Renal pelvis (tissue), 4 donors: ENCODE data around the gene MTMR11. TPM values are rescaled to one million over a fixed set of nuclear protein-coding genes. Genes with fewer than 3 reads are reported as not detected.
"Not testable (repeated sequence)": the region's sequence is repeated elsewhere in the genome, so short reads cannot be mapped to it uniquely, and the experiment has no call there.

ENCODE experiments used
- DNase-seq: peaks from one replicate; pipeline ENCODE4 v3.0.0-alpha.2; 2013
- polyA plus RNA-seq, 3 donors: library from polyadenylated mRNA; unstranded; fragments of 120-200 nt; gene quantifications; one replicate each; pipeline ENCODE4 v1.2.1, GENCODE V29; 2013; ENCODE audit not compliant: insufficient read length in 3 of 3

MTMR11 gene
- polyA plus RNA-seq, 3 donors = 26.7 to 35.8 (median 31.0) TPM

DNA sequence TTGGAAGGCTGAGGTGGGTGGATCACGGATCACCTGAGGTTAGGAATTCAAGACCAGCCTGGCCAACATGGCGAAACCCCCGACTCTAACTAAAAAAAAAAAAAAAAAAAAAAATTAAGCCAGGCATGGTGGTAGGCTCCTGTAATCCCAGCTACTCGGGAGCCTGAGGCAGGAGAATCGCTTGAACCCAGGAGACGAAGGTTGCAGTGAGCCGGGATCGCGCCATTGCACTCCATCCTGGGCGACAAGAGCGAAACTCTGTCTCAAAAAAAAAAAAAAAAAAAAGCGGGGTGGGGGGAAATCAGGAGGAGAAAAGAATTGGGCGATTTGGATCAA, 2.0 kb upstream of the MTMR11 start:
- DNase-seq = not testable (repeated sequence)

DNA sequence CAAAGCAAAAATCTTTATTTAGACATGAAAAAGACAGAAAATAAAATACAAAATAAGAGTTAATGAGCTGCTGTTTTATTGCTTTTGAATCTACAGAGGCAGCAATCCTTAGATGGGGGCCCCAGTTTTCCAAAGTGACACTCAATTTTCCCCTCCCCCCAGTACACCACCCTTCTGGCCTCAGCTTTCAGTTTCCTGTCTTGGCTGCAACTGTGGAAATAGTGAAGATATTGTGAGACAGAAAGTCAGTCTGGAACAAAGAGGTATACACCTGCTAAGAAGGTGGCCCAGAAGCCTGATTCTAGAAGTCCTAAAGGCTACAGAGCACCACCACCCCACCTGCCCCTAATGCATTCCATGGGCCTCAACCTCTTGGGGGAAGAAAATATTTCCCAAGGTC, 1.1 kb upstream of the MTMR11 start:
- no peak for DNase-seq

DNA sequence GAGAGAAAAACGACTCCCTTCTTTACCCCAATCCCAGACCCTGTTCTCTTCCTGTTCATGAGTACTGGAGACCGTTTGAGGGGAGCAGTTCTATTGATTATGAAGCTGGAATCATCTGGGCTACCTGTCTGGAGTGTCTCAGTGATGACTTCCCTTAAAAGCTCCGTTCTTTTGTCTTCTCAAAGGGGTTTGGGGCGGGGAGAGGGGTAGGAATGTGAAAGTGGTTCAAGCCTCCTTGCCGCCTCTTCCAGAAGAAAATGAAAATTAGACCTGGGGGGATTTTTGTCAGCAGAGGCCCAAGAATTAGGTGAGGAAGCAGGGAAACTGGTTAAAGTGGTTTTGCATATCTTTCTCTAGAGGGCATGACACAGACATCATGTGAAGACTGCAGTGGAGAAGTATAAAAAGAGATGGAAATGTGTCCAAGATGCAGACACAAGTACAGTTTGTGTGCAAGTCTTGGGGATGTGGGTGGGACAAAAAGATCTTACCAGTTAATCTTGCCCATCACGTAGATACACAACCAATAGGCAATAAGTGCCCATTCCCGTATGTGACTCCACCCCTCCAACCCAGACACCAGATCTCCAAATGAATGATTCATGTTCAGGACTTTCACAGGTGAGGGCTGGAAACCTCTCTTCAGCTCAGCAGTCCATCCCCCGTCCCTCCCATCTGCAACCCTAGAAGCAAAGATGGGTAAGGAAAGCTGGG, 470 bp upstream of the MTMR11 start:
- DNase-seq = no peak

DNA sequence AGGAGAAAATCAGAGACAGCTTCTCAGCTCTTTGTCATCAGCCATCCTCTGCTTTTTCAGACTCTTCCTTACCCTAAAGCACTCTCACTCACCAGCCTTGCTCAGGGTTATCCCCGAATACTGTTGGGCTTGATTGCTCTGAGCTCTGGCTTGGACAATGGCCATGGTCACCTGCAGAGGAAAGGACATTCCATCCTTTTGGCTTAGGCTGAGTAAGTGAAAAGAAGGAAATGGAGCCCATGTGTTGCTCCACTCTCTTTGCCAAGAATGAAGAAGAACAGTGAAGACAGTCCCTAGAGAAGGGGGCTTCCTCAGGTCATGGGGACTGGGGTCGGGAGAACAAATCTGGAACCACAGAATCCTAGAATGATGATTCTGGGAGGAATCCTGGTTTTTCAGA, 2.3 kb downstream of the MTMR11 start:
- DNase-seq = no peak

DNA sequence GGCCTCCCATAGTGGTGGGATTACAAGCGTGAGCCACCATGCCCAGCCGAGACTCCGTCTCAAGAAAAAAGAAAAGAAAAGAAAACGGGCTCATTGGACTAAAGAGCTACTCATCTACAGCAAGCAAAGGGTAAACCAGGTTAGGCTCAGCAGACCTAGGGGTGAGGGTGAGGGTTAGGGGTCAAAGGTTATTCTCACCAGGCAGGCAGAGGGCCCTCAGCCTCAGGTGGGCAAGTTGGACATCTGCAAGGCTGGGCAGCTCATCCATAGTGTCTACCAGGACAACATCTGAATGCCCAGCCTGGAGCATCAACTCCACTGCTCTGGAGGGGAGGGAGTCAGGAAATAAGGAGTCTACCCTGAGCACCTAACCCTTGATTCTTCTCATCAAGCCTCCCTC, 3.5 kb downstream of the MTMR11 start:
- DNase-seq = no peak

DNA sequence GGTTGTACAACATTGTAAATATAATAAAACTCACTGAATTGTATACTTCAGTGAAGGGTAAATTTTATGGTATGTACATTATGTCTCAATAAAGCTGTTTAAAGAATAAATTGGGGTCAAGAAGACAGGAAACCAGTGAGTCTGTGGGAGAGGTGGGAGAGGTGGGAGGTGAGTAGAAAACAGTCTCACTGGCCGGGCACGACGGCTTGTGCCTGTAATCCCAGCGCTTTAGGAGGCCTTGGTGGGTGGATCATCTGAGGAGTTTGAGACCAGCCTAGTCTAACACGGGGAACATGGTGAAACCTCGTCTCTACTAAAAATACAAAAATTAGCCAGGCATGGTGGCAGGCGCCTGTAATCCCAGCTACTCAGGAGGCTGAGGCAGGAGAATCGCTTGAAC, 4.2 kb downstream of the MTMR11 start:
- DNase-seq = no peak

DNA sequence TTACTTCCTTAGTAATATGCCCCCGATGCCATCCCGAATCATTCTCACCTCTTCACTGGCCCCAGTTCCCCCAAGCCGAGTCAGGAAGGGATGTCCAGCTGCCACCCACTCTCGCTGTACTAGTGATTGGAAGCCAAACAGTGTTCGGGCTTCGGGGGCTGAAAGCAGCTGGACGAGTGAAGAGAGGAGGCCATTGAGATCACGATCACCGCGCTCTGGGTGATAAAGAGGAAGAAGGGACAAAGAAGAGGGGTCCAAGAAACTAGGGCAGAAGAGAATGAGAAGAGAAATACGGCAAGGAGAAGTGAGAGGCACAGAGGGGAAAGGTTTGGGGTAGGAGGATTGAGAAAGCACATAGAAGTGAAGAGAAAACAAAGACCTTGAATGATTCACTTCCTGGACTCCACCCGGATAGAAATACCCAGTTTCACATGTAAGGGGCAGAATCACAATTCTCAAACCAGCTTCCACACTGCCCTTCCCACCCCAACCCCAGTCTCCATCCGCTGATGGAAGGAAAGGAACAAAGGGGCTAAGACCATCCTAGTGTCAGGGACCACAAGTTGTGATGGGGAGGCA, 5.4 kb downstream of the MTMR11 start:
- no peak for DNase-seq

DNA sequence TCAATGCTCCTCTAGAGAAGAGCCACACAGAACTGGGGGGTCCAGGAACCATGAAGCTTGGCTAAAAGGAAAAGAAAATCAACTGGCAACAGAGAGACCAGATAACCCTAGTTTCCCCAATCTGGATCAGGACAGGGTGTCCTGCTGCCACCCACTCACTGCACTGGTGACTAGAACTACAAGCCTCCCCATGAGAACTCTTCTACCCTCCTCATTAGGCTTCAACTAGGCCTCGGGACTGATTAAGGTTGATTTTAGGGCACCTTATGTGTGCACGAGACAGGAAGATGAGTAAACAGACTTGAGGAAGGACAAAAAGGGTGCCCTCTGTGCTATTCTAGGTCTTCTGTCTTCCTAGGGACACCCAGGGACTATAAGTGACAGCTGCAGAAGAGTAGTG, 6.8 kb downstream of the MTMR11 start:
- no peak for DNase-seq

DNA sequence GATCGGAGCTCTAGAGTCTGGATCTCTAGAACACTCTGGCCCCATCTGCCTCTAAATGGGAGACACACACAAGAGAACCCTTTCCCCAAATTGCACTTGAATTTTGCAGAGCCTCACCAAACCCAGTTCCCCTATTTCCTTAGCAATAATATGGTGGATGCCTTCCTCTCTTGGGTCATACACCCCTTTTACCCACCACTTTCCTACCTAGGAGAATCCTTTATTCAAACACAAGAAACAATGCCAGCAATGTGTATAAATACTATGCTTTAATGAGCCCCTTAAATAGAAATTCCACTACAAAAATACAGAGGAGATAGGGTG, 8.3 kb downstream of the MTMR11 start:
- no peak for DNase-seq

DNA sequence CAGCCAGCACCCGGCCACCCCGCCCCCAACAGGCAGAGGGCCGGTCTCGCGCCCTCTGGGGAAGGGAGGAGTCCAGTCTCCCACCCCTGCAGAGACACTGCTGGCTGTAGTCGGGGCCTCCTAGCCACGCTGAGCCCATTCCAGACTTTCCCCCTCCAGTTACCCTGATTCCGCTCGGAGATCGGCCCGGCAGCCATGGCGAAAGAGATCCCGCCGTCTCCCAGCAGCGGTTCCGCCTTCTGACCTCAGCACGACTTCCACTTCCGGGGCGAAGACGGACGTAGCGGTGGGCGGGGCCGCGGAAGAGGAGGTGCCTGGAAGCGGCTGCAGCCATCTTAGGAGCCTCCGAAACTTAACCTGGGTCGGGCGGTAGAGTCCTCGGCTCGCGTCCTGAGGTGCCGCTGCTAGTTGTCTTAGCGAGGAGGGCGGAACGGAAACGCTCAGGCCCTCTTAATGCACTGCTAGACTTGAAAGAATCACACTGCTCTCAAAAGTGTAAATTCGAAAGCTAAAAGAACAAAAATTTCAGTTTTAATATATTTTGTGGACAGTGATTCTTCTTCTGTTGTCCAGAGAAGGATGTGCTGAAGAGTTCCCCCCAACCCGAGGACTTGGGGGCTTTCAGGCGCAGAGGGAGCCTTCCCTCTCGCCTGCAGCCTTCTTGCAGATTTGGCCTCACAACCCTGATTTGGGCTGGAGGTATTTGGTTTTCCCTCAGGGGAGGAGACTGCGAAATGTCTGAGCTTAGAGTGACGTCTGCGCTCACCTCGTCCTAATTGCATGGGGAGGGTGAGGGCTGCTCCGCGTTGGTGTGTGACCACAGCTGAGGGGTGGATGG, 8.9 kb downstream of the MTMR11 start, which contains the start of gene SF3B4:
Gene SF3B4 (minus strand): TSS at position 241 of the 838 bp plus-strand sequence. CDS start 44 bp downstream, at position 197.
- DNase-seq = peak; percentile 94

DNA sequence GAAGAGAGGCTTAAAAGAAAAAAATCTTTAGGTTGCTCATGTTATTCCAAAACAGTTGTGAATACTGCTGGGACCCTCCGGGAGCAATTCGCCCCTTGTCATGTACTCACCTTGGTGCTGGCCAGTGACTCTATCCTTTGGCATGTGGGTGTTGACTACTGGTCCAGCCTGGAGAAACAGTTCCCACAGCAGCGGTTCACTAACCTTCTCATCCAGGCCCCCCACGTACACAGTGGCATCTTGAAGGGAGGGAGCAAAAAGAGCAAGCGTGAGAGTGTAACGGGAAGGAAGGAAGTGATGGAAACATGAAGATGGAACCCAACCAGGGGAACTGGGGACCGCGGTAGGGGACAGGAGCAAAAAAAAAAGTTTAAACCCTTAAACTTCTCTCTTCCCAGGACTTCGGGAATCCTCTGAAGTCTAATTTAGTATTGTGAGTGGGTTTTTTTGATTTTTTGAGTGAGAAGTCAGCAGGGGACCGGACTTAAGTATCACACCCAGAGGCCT, 9.6 kb downstream of the MTMR11 start:
- DNase-seq = no peak

DNA sequence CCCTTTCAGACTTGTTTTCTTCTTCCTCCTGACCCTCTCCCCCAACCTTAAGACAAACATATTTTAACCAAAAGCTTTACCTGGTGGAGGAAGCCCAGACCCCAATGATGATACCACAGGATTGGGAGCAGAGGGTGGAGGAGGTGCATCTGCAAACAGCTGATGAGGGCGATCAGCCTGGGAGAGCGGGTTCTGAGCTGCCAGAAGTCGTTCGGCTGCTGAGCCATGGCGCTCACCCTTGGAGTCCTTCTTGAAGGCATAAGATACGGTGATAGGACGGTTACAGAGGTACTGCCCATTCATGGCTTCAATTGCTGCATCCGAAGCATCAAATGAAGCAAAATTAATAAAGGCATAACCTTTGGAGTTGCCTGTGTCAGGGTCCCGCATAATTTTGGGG, 10.4 kb downstream of the MTMR11 start:
- no peak for DNase-seq

DNA sequence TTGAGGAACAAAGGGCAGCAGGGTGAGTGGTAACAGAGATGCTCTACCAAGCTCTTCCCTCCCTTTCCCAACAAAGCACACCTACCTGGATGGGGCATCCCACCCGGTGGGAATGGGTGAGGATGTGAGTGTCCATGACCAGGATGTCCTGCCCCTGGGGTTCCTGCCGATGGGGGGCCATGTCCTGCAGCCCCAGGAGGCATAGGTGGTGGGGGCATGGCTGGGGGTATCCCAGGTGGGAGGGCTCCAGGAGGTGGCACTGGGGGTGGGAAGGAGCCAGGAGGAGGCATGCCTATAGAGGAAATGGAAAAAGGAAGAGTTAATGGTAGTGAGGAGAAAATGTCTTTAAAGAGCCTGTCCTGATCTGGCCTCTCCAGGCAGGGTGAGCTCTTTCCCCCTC, 10.9 kb downstream of the MTMR11 start:
- no peak for DNase-seq

DNA sequence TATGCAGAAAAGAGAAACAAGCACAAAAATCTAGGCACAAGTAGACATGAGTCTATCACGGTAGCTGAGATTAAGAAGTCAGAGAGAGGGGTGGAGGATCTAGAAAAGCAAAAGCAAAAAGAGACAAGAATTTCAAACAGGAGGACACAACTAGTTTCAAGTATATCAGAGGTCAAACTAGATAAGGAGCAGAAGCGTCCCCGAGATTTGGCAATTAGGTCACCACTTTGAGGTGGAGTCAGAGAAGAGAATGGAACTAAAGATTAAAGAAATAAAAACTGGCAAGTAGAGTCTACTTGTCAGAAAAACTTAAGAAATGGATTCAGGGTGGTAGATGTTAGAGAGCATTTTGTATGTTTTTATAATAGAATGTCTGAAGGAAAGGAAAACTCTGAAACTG, 11.3 kb downstream of the MTMR11 start:
- DNase-seq = no peak

DNA sequence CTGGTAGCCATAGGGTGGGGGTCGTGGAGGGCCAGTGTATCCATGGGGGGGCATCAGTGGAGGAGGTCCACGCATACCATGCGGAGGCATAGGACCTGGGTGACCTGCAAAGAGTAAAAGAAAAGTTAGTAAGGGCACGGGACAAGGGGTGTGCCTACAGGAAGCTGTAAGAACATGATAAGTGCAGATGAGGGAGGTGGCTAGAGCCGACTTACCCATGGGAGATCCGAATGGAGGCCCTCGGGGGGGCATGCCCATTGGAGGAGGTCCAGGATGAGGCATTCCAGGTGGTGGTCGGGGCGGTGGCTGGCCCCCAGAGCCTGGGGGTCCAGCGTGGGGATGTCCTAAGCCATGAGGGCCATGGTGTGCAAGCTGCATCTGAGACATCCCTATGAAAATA, 13.1 kb downstream of the MTMR11 start:
- no peak for DNase-seq

DNA sequence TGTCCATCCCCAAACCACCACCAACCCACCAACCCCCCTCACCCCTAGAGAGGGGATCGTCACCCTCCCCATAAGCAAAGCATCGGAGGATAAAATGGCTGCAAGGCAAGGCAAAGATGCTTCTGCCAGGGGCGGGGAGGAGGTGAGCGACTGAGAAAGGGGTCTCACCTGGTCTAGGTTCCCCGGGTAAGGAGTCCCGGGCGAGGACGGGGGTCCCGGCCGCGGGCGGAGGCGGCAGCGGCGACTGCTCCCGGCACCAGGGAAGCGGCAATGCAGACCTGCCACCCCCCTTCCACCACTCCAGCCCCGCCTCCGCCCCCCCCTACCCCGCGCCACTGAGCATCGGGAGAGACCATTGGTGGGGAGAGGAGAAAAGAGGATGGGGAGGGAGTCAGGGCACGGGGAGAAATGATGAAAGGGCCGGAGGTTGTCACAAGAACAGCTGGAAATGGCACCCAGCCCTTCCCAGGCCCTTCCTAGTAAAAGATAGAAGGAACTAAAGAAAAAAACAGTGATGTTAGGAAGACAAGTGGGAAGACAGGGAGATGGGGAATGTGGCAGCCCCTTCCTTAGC, 19.0 kb downstream of the MTMR11 start, which contains the start of gene SV2A:
Gene SV2A (minus strand): TSS at position 274 of the 574 bp plus-strand sequence. CDS start 4,004 bp downstream, outside the sequence.
- DNase-seq = peak; percentile 52

DNA sequence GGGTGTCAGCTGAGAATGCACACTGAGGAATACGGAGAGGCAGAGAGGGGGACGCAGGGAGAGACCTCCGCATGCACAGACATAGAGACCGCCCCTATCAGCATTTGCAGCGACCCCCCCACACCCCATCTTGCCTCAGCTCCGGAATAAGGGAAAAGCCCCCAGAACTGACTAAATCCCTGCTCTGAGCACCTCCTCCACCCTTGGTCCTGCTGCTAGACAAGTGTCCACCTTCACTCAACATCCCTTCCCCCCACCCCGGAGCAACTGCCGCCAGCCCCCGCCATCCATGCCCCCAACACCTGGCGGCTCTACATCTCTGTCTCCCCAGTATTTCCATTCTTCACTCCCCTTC, 19.8 kb downstream of the MTMR11 start:
- no peak for DNase-seq

DNA sequence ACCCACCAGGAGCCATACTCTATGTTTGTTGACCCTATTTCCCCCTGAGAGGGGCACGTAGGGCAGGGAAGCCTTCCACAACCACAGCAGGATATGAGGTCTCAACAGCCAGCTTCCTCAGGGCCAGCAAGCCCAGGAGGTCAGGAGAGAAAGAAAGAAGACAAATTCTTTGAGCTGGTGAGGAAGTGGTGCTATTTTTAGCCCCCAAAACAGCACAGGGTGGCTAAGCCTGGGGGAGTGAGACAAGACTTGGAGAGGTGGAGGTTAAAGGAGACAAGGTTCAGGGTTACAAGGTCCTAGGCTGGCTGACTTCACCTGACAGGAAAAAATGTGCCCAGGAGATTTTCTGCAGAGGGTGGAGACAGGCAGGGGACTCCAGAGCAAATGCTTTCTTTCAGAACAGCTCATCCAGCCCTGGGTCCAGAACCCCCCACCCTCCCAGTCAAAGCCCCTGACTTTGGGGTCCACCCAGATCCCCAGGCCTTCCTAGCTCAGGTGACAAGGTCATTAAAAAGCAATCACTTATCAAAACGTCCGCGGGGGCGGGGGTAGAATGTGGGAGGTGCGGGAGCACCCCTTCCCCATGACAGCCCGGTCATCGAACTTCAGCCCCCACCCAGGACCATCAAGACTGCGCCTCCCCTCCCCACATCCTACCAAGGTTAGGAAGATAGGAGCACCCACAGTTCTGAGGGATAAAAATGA, 20.3 kb downstream of the MTMR11 start:
- no peak for DNase-seq

DNA sequence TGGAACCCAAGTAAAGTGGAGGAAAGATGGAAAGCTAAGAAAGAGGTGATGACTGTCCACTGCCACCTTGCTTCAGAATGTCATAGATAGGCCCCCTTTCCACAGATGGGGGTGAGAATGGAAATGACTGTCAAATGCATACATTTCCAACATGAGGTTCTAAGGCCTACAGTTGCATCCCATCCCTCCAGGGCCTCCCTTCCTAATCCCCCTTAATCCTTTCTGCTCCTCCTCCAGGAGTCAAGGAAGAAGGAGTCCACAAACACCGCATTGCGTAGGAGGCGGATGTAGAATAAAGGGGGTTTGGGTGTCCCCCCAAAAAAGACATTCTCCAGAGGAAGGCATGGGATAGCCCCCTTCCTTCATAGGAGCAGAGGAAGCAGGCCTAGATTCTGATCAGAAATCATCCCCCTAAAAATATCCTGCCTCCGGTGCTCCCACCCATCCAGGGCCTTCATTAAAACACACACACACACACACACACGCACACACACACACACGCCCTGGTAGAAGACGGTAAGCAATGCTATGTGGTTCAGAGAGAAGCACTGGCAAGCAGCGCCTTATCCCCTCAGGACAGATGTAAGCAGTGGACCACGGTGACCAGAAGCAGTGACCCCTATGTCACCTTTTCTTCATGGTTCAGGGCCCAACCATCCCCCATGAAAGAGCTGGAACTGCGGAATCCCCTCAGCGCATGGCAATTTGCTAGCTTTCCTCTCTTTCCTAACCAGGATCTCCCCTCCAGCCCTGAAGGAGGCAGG, 21.1 kb downstream of the MTMR11 start:
- no peak for DNase-seq

DNA sequence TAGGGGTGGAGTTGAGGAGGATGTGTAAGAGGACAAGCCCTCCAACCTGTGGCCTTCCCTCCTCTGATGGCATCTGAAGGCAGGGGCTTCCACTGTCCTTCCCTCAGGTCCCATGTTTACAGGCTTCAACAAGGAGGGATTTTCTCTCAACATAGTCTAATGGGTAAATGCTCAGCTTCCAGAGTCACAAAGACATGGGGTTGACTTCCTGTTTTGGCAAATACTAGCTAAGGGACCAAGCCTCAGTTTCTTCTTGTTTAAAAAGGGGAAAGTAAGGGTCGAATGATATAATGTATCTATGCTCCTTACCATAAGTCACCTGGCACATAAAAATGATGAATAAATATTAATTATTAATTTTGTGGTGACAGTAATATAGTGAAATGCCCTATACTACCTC, 22.1 kb downstream of the MTMR11 start:
- DNase-seq = no peak

DNA sequence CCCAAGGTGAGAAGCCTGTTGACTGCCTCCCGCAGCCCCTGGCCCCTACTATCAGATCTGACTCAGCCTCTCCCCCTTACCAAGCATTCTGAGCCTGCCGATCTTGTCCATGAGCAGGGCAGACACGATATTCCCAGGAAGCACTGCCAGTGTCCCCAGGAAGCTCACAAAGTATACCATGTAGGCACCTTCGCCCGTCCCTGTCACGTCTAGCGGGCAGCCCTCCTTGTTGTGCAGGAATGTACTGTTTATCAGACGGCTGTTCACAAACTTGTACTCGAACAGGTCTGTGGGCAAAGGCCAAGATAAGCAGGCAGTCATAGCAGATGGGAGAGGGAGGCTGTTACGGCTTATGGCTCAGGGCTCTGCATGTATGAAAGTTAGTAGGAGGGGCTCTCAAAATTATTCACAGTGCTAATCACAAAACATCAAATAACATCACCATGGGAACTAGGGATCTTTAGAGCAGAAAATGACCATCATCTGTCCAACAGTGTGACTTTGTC, 30.1 kb downstream of the MTMR11 start:
- DNase-seq = no peak
